ENCODE data around the gene NMT1.

Gene NMT1

DNA sequence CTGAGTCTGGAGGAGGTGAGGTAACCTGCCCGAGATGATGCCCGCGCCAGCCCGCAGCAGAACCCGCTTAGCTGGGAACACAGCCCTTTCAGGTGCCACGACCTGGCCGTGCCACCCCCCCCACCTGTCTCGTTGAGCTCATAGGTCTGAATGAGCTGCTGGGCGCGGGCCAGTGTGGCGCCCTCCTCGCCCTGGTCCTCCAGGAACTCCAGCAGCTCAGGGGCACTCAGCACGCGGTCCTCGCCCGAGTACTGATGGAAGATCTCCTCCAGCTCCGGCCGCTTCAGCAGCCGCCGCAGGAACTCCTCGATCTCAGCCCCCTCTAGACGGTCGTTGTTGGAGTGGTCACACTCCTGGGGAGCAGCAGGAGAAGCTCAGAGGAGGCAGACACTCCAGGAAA is 57.6 kb downstream of the NMT1 start:
- Histone ChIP-seq H3K9ac (ENCODE audit: low read depth, low read length) (no peak overlapping the region), H3K4me3 (ENCODE audit: low read depth in 1 of 2, low read length in 2 of 2) (no peak overlapping the region), H2AFZ (ENCODE audit: low read depth, low read length) (no peak overlapping the region), H3K79me2 (ENCODE audit: insufficient read depth, low read length) (no peaks in the 10 kb centered on the region), H3K27me3 (ENCODE audit: insufficient read depth, low read length, poor library complexity) (no peaks in the 10 kb centered on the region), H3K27ac (ENCODE audit: low read length) (no peak overlapping the region), H3K4me1 (ENCODE audit: insufficient read depth, low read length) (no peaks in the 10 kb centered on the region), H3K9me3 (ENCODE audit: insufficient read depth, low read length, severe bottlenecking) (no peaks in the 10 kb centered on the region), H3K4me2 (ENCODE audit: insufficient read depth, low read length) (no peak overlapping the region), H4K20me1 (ENCODE audit: insufficient read depth, low read length) (no peaks in the 10 kb centered on the region; the same call in 1 of the 2 replicates), H3K36me3 (ENCODE audit: insufficient read depth, low read length) (no peaks in the 10 kb centered on the region)
- DNase-seq (no peak), ATAC-seq (ENCODE audit: insufficient read depth, low read depth) (no peak)
- TF ChIP-seq EZH2 (IDR thresholded peaks at IDR 0.05; ENCODE audit: borderline replicate concordance, low read depth, low read length, severe bottlenecking) (no peak), CTCF (IDR thresholded peaks at IDR 0.05; ENCODE audit: borderline replicate concordance, extremely low read depth, low read length, poor library complexity, severe bottlenecking) (no peak)

DNA sequence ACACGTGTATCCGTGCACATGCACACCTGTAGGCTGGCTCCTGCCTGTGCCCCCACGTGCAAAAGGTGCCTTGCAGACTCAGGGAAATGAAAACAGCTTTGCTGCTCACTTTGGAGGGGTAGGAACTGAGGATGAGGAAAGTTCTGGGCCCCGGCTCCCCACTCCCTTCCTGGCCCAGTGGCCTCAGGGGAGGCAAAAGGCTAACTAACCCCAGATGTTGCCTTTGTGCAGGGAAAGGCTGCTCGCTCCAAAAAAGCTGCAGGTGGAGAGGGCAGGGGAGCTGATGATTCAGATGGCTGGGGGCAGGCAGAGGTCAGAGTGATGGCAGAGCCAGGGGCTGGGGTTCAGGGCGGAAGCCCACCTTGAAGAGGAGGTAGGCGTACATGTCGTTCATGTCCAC is 58.8 kb downstream of the NMT1 start:
- Histone ChIP-seq H3K4me1 (ENCODE audit: insufficient read depth, low read length) (no peaks in the 10 kb centered on the region), H3K79me2 (ENCODE audit: insufficient read depth, low read length) (no peaks in the 10 kb centered on the region), H3K9ac (ENCODE audit: low read depth, low read length) (no peak overlapping the region), H3K27ac (ENCODE audit: low read length) (no peak overlapping the region), H3K36me3 (ENCODE audit: insufficient read depth, low read length) (no peaks in the 10 kb centered on the region), H3K4me2 (ENCODE audit: insufficient read depth, low read length) (no peak overlapping the region), H3K9me3 (ENCODE audit: insufficient read depth, low read length, severe bottlenecking) (no peaks in the 10 kb centered on the region), H3K27me3 (ENCODE audit: insufficient read depth, low read length, poor library complexity) (no peaks in the 10 kb centered on the region), H2AFZ (ENCODE audit: low read depth, low read length) (no peak overlapping the region), H4K20me1 (ENCODE audit: insufficient read depth, low read length) (no peaks in the 10 kb centered on the region; the same call in 1 of the 2 replicates), H3K4me3 (ENCODE audit: low read depth in 1 of 2, low read length in 2 of 2) (no peak overlapping the region)
- no peak for TF ChIP-seq CTCF (IDR thresholded peaks at IDR 0.05; ENCODE audit: borderline replicate concordance, extremely low read depth, low read length, poor library complexity, severe bottlenecking)
- no peak for TF ChIP-seq EZH2 (IDR thresholded peaks at IDR 0.05; ENCODE audit: borderline replicate concordance, low read depth, low read length, severe bottlenecking)
- ATAC-seq (ENCODE audit: insufficient read depth, low read depth) (no peak), DNase-seq (no peak)

DNA sequence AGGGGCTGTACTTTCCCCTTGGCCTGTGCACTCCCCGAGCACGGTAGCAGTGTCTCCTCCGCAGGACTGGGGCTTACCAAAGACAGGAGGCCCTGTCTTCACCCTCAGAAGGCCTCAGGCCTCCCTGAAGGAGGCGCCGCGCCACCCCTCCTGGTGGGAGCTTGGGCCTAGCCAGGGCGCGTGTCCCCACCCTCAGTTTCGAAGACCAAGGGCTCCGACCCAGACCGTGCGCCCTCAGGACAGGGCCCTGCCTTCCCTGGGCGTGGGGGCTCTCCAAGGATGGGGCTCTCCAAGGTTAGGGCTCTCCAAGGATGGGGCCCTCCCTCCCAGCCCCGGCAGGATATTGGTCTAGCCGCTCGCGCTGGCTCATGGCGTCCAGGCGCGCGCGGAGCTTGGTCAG is 59.4 kb downstream of the NMT1 start:
- TF ChIP-seq EZH2 (IDR thresholded peaks at IDR 0.05; ENCODE audit: borderline replicate concordance, low read depth, low read length, severe bottlenecking): no peak
- TF ChIP-seq CTCF (IDR thresholded peaks at IDR 0.05; ENCODE audit: borderline replicate concordance, extremely low read depth, low read length, poor library complexity, severe bottlenecking): no peak
- H3K9ac ChIP-seq (ENCODE audit: low read depth, low read length): no peak overlapping the region
- H3K27ac ChIP-seq (ENCODE audit: low read length): no peak overlapping the region
- no peak overlapping the region for H3K4me3 ChIP-seq (ENCODE audit: low read depth in 1 of 2, low read length in 2 of 2)
- DNase-seq (no peak), ATAC-seq (ENCODE audit: insufficient read depth, low read depth) (no peak)
- no peak overlapping the region for H3K4me2 ChIP-seq (ENCODE audit: insufficient read depth, low read length)
- no peak overlapping the region for H2AFZ ChIP-seq (ENCODE audit: low read depth, low read length)
- no peaks in the 10 kb centered on the region for H3K36me3 ChIP-seq (ENCODE audit: insufficient read depth, low read length)
- no peaks in the 10 kb centered on the region for H3K27me3 ChIP-seq (ENCODE audit: insufficient read depth, low read length, poor library complexity)
- no peaks in the 10 kb centered on the region; the same call in 1 of the 2 replicates for H4K20me1 ChIP-seq (ENCODE audit: insufficient read depth, low read length)
- H3K79me2 ChIP-seq (ENCODE audit: insufficient read depth, low read length): no peaks in the 10 kb centered on the region
- no peaks in the 10 kb centered on the region for H3K9me3 ChIP-seq (ENCODE audit: insufficient read depth, low read length, severe bottlenecking)
- no peaks in the 10 kb centered on the region for H3K4me1 ChIP-seq (ENCODE audit: insufficient read depth, low read length)

- no peak overlapping the region for H3K4me3 ChIP-seq (ENCODE audit: low read depth in 1 of 2, low read length in 2 of 2)
- DNase-seq: no peak
- H3K9ac ChIP-seq (ENCODE audit: low read depth, low read length): no peak overlapping the region
- H3K9me3 ChIP-seq (ENCODE audit: insufficient read depth, low read length, severe bottlenecking): no peaks in the 10 kb centered on the region
- H3K4me1 ChIP-seq (ENCODE audit: insufficient read depth, low read length): no peaks in the 10 kb centered on the region
- no peak for ATAC-seq (ENCODE audit: insufficient read depth, low read depth)
- no peak for TF ChIP-seq EZH2 (IDR thresholded peaks at IDR 0.05; ENCODE audit: borderline replicate concordance, low read depth, low read length, severe bottlenecking)
- no peak overlapping the region for H2AFZ ChIP-seq (ENCODE audit: low read depth, low read length)
- H3K4me2 ChIP-seq (ENCODE audit: insufficient read depth, low read length): no peak overlapping the region
- H3K79me2 ChIP-seq (ENCODE audit: insufficient read depth, low read length): no peaks in the 10 kb centered on the region
- no peaks in the 10 kb centered on the region for H3K27me3 ChIP-seq (ENCODE audit: insufficient read depth, low read length, poor library complexity)
- no peak overlapping the region for H3K27ac ChIP-seq (ENCODE audit: low read length)
- H3K36me3 ChIP-seq (ENCODE audit: insufficient read depth, low read length): no peaks in the 10 kb centered on the region
- no peaks in the 10 kb centered on the region; the same call in 1 of the 2 replicates for H4K20me1 ChIP-seq (ENCODE audit: insufficient read depth, low read length)
Measured at GRCh38 chr17:45121055-45121454, 59.9 kb downstream of the NMT1 start.
